NB4 (cell line): ENCODE data around the gene SUN5.

Experiments
- DNase-seq: peaks from one replicate; pipeline ENCODE4 v3.0.0; 2010; ENCODE audit warnings: low read depth
- H3K4me3 ChIP-seq: one replicate; pipeline ENCODE4 v1.5.1; 2011; ENCODE audit warnings: mild to moderate bottlenecking, low read depth, low read length, moderate library complexity
- CTCF ChIP-seq: IDR thresholded peaks from one replicate; pipeline ENCODE4 v1.5.1; 2012; ENCODE audit warnings: low read depth, low read length
- MAX ChIP-seq: IDR thresholded peaks from 2 replicates; pipeline ENCODE4 v1.6.1; 2011; ENCODE audit warnings: low read depth, low read length
- MYC ChIP-seq: IDR thresholded peaks from 2 replicates; pipeline ENCODE4 v1.6.1; 2011; ENCODE audit warnings: low read depth, low read length
- POLR2A ChIP-seq: IDR thresholded peaks from 2 replicates; pipeline ENCODE4 v1.6.1; 2011; ENCODE audit warnings: mild to moderate bottlenecking; ENCODE audit not compliant: insufficient read length; ENCODE audit errors: extremely low read depth

Gene SUN5

DNA sequence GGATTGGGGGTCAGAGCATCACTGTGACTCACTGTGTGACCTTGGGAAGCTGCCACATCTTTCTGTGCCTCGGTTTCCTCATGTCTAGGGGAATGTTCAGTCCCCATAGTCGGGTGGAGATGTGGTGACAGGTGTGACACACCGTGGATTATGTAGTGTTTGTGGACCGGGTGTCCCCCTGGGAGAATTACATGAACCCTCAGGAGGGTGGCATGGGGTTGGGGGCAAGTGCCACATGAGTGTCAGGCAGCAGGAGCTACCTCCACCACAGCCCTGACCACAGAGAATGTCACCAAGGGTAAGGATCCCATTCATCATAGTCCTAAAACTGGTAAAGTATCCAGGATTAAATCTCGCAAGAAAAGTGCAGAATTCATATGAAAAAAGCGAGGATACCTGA, 23.2 kb downstream of the SUN5 start:
- TF ChIP-seq POLR2A: no peak
- no peak for TF ChIP-seq MYC
- TF ChIP-seq CTCF: no peak
- no peak for TF ChIP-seq MAX
- DNase-seq: no peak
- no peak overlapping the region for H3K4me3 ChIP-seq

- TF ChIP-seq MYC (no peak), POLR2A (no peak), CTCF (no peak), MAX (no peak)
- no peak for DNase-seq
- H3K4me3 ChIP-seq: no peak overlapping the region
Measured at GRCh38 chr20:32980131-32980941, 23.9 kb downstream of the SUN5 start.

DNA sequence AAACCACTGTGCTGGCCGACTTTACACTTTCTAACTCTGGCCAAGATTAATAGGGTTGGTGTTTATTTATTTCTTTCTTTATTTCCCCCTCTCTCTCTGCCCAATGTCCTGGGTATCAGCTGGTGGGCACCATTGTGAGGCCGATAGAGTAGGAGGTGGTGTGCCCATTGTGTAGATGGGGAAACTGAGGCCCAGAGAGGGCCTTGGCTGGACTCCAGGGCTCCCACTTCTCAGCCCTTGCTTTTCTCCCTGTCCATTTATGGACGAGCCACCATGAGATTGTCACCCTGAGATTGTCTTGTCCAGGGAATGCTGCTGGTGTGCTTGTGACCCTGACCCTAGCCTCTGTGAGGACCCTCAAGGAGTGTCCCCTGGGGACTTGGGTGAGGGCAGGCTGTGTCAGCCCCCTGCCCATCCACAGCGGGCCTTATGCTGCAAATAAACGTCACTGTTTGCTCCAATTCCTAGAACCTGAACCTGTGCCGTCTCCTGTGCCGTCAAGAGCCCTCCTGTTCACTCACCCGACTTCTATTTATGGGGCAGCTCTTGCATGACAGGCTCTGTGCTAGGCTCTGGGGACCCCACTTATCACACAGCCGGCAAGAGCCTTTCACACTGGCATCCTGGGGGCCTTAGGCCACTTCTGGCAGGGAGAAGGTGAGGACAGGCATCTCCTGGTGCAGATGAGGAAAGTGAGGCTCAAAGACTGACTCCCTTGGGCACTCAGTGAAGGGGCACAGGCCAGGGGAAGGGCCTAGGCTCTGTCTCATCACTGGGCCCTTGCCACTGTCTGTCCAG, 24.8 kb downstream of the SUN5 start:
- DNase-seq: no peak
- no peak overlapping the region for H3K4me3 ChIP-seq
- TF ChIP-seq CTCF (no peak), MYC (no peak), MAX (no peak), POLR2A (no peak)

GRCh38 chr20:32978009-32978335, 26.3 kb downstream of the SUN5 start:
- DNase-seq: no peak
- H3K4me3 ChIP-seq: no peak overlapping the region
- TF ChIP-seq MAX (no peak), CTCF (no peak), POLR2A (no peak), MYC (no peak)

- H3K4me3 ChIP-seq: no peak overlapping the region
- no peak for DNase-seq
- TF ChIP-seq CTCF (no peak), POLR2A (no peak), MYC (no peak), MAX (no peak)
Measured at GRCh38 chr20:32977281-32978008, 26.8 kb downstream of the SUN5 start.
